Sigmoid colon (tissue), 4 donors: ENCODE results near the gene PSTPIP2.

Experiments
- CTCF ChIP-seq, 4 experiments: fragments of 450-650 bp in 3 of 4; fragments of 200-600 bp in 1 of 4; IDR thresholded peaks; one replicate each; pipeline ENCODE4 v1.5.1; 2016 to 2019; ENCODE audit warnings: antibody characterized with exemption in 4 of 4, mild to moderate bottlenecking in 3 of 4, moderate library complexity in 2 of 4
- POLR2A ChIP-seq, 2 donors: fragments of 450-650 bp; IDR thresholded peaks; one replicate each; pipeline ENCODE4 v1.6.1; 2016; ENCODE audit warnings: antibody characterized with exemption in 2 of 2, mild to moderate bottlenecking in 2 of 2, moderate library complexity in 2 of 2
- POLR2AphosphoS5 ChIP-seq, 4 donors: sonication (generic); formaldehyde crosslinking; IDR thresholded peaks; one replicate each; pipeline ENCODE4 v1.6.1; 2017; ENCODE audit warnings: antibody characterized with exemption in 4 of 4

- no peak for TF ChIP-seq POLR2AphosphoS5 (IDR thresholded peaks at IDR 0.05)
- no peak for TF ChIP-seq POLR2A (IDR thresholded peaks at IDR 0.05)
- TF ChIP-seq CTCF (IDR thresholded peaks at IDR 0.05), result no peak
Measured at GRCh38 chr18:46054956-46055837, 16.9 kb downstream of the PSTPIP2 start.
